ENCODE results near the gene ITGB4. TPM values are rescaled to one million over a fixed set of nuclear protein-coding genes. Genes with fewer than 3 reads are reported as not detected.

ITGB4 gene
- total RNA-seq, 1 donor from 2014 or later, result not detected

- H3K27me3 ChIP-seq, result peaks cover 8% of the 10 kb centered on the region
- TF ChIP-seq EZH2 (IDR thresholded peaks at IDR 0.05) (no peak), EZH2phosphoT487 (IDR thresholded peaks at IDR 0.05) (no peak), CTCF (IDR thresholded peaks at IDR 0.05) (no peak)
- H3K4me2 ChIP-seq, result no peak overlapping the region
- H3K4me1 Mint-ChIP-seq, result peaks cover 11% of the 10 kb centered on the region
- DNase-seq (ENCODE audit: low spot score), result no peak
- H3K9ac ChIP-seq, result no peak overlapping the region
- no peak overlapping the region for H3K4me3 Mint-ChIP-seq
- H4K20me1 ChIP-seq (ENCODE audit: low read depth), result no peaks in the 10 kb centered on the region
- no peaks in the 10 kb centered on the region for H3K9me3 ChIP-seq (ENCODE audit: low read depth)
- H2AFZ ChIP-seq (replicated peaks), result no peak overlapping the region
- no peaks in the 10 kb centered on the region for H3K79me2 ChIP-seq (ENCODE audit: low read depth)
- no peak overlapping the region for H3K4me3 ChIP-seq
- H3K36me3 ChIP-seq, result no peaks in the 10 kb centered on the region
- H3K4me1 ChIP-seq, result no peaks in the 10 kb centered on the region
- H3K9me3 Mint-ChIP-seq, result no peaks in the 10 kb centered on the region
- peaks cover 30% of the 10 kb centered on the region for H3F3A ChIP-seq (ENCODE audit: low read depth)
- no peak overlapping the region for H3K27ac Mint-ChIP-seq
- H3K36me3 Mint-ChIP-seq, result no peaks in the 10 kb centered on the region
- H3K27me3 Mint-ChIP-seq (ENCODE audit: insufficient read depth, low read depth), result peaks cover 3% of the 10 kb centered on the region
- no peak overlapping the region for H3K27ac ChIP-seq
Observed at GRCh38 chr17:75767881-75768280, 46.6 kb downstream of the ITGB4 start.

GRCh38 chr17:75769536-75769935 lies 48.3 kb downstream of the ITGB4 start:
- Histone ChIP-seq H3K4me3 (no peak overlapping the region), H3K4me2 (no peak overlapping the region), H3K4me1 (no peaks in the 10 kb centered on the region), H3K36me3 (no peaks in the 10 kb centered on the region), H3K9ac (no peak overlapping the region), H3K9me3 (ENCODE audit: low read depth) (no peaks in the 10 kb centered on the region), H4K20me1 (ENCODE audit: low read depth) (no peaks in the 10 kb centered on the region), H3K27me3 (no peaks in the 10 kb centered on the region), H3K79me2 (ENCODE audit: low read depth) (no peaks in the 10 kb centered on the region), H3F3A (ENCODE audit: low read depth) (peaks cover 30% of the 10 kb centered on the region), H2AFZ (replicated peaks) (no peak overlapping the region), H3K27ac (no peak overlapping the region)
- TF ChIP-seq CTCF (IDR thresholded peaks at IDR 0.05) (no peak), EZH2phosphoT487 (IDR thresholded peaks at IDR 0.05) (no peak), EZH2 (IDR thresholded peaks at IDR 0.05) (no peak)
- Mint-ChIP-seq H3K27me3 (ENCODE audit: insufficient read depth, low read depth) (peaks cover 3% of the 10 kb centered on the region), H3K4me3 (no peak overlapping the region), H3K36me3 (no peaks in the 10 kb centered on the region), H3K9me3 (no peaks in the 10 kb centered on the region), H3K27ac (no peak overlapping the region), H3K4me1 (peaks cover 11% of the 10 kb centered on the region)
- no peak for DNase-seq (ENCODE audit: low spot score)

- peaks cover 34% of the 10 kb centered on the region for H3F3A ChIP-seq (ENCODE audit: low read depth)
- no peak overlapping the region for H3K4me3 Mint-ChIP-seq
- DNase-seq (ENCODE audit: low spot score), result no peak
Observed at GRCh38 chr17:75771334-75772281, 50.3 kb downstream of the ITGB4 start.

More at GRCh38 chr17:75771334-75772281, 50.3 kb downstream of the ITGB4 start:
- H3K27ac ChIP-seq, result no peak overlapping the region
- peaks cover 8% of the 10 kb centered on the region for H3K4me1 Mint-ChIP-seq
- no peak overlapping the region for H3K4me3 ChIP-seq
- H3K36me3 ChIP-seq, result no peaks in the 10 kb centered on the region
- H3K27me3 Mint-ChIP-seq (ENCODE audit: insufficient read depth, low read depth), result peaks cover 3% of the 10 kb centered on the region
- H4K20me1 ChIP-seq (ENCODE audit: low read depth), result peaks cover 19% of the 10 kb centered on the region
- no peak for TF ChIP-seq EZH2phosphoT487 (IDR thresholded peaks at IDR 0.05)
- no peak for TF ChIP-seq CTCF (IDR thresholded peaks at IDR 0.05)
- no peak for TF ChIP-seq EZH2 (IDR thresholded peaks at IDR 0.05)
- H3K9me3 Mint-ChIP-seq, result no peaks in the 10 kb centered on the region
- no peak overlapping the region for H2AFZ ChIP-seq (replicated peaks)
- no peak overlapping the region for H3K4me2 ChIP-seq
- no peaks in the 10 kb centered on the region for H3K4me1 ChIP-seq
- no peak overlapping the region for H3K9ac ChIP-seq
- no peaks in the 10 kb centered on the region for H3K27me3 ChIP-seq
- peaks cover 1% of the 10 kb centered on the region for H3K79me2 ChIP-seq (ENCODE audit: low read depth)
- H3K27ac Mint-ChIP-seq, result no peak overlapping the region
- H3K36me3 Mint-ChIP-seq, result peaks cover 5% of the 10 kb centered on the region
- no peaks in the 10 kb centered on the region for H3K9me3 ChIP-seq (ENCODE audit: low read depth)

Data from neural progenitor cell (in vitro differentiated cells).